Body of pancreas (tissue), 4 donors: Measurements from ENCODE around the gene SRRT. TPM values are rescaled to one million over a fixed set of nuclear protein-coding genes. Genes with fewer than 3 reads are reported as not detected.
"Not testable (repeated sequence)": the region's sequence is repeated elsewhere in the genome, so short reads cannot be mapped to it uniquely, and the experiment has no call there.

Experiments
- ATAC-seq: fragments of 150-250 bp; one replicate; pipeline ENCODE4 v1.9.1; 2016
- DNase-seq, 4 donors: peaks; one replicate each; pipeline ENCODE4 v3.0.0-alpha.2; 2019
- H3K27ac ChIP-seq, 4 donors: fragments of 200-600 bp; sonication (generic); 1 replicate in 3 of 4; 2 replicates in 1 of 4; pipeline versions ENCODE4 v1.5.1 to v1.6.1; 2016 to 2019; ENCODE audit warnings: mild to moderate bottlenecking in 1 of 4, mixed read lengths in 1 of 4, moderate library complexity in 1 of 4
- H3K27me3 ChIP-seq, 2 donors: fragments of 200-600 bp; sonication (generic); one replicate each; pipeline ENCODE4 v1.6.0; 2016; ENCODE audit warnings: mild to moderate bottlenecking in 1 of 2
- H3K36me3 ChIP-seq, 2 donors: fragments of 200-600 bp; sonication (generic); replicated peaks in 1 of 2; 2 replicates each; pipeline ENCODE4 v1.5.1; 2016; ENCODE audit warnings: low read depth in 2 of 2; ENCODE audit not compliant: insufficient read depth in 1 of 2
- H3K4me1 ChIP-seq: fragments of 200-600 bp; sonication (generic); one replicate; pipeline ENCODE4 v1.6.0; 2016
- H3K4me3 ChIP-seq, 2 donors: fragments of 200-600 bp; sonication (generic); 1 replicate in 1 of 2; 2 replicates in 1 of 2; pipeline ENCODE4 v1.5.1; 2016 to 2019
- H3K9me3 ChIP-seq, 3 donors: fragments of 200-600 bp; sonication (generic); 1 replicate in 2 of 3; 2 replicates in 1 of 3; pipeline ENCODE4 v1.5.1; 2016
- CTCF ChIP-seq, 7 experiments: fragments of 450-650 bp in 4 of 7; fragments of 200-600 bp in 3 of 7; sonication (generic) in 3 of 7; IDR thresholded peaks; one replicate each; pipeline ENCODE4 v1.5.1; 2016 to 2019; ENCODE audit warnings: antibody characterized with exemption in 7 of 7
- POLR2A ChIP-seq, 3 donors: fragments of 450-650 bp; IDR thresholded peaks; one replicate each; pipeline ENCODE4 v1.6.1; 2016; ENCODE audit warnings: antibody characterized with exemption in 3 of 3, mild to moderate bottlenecking in 2 of 3
- WGBS, 2 donors: methylation state at CpG; one replicate each; pipeline ENCODE4 v1.1.5; 2017; 5-methylcytosine and 5-hydroxymethylcytosine counted together
- intact Hi-C: fragments of 100-400 bp; cut with DNase I; formaldehyde crosslinking; loops from one replicate; pipeline ENCODE4 v1.15.1; 2023
- microRNA-seq, 2 donors: library from miRNA; unstranded; fragments of <30 nt; microRNA quantifications; one replicate each; pipeline ENCODE4, GENCODE V29; 2016; ENCODE audit warnings: borderline number of aligned reads in 2 of 2, borderline replicate concordance in 2 of 2
- small RNA-seq: library from RNA; depleted of rRNA; stranded (forward); fragments of <200 nt; gene quantifications from one replicate; pipeline ENCODE3, GENCODE V24; 2016
- total RNA-seq, 2 donors: library from RNA; depleted of rRNA; stranded (reverse); fragments of >200 nt; gene quantifications; one replicate each; pipeline ENCODE4 v1.1.0, GENCODE V29; 2016

Gene SRRT
- total RNA-seq, 2 donors from 2014 or later = 54.7 to 60.7 TPM

GRCh38 chr7:100929808-100930174 lies 54.9 kb downstream of the SRRT start:
- Histone ChIP-seq H3K27ac (no peak overlapping the region), H3K27me3 (no peaks in the 10 kb centered on the region), H3K9me3 (no peaks in the 10 kb centered on the region), H3K4me3 (no peak overlapping the region), H3K4me1 (no peaks in the 10 kb centered on the region), H3K36me3 (no peaks in the 10 kb centered on the region)
- DNase-seq = no peak
- intact Hi-C loops = no loop called here
- no peak for ATAC-seq
- 77 to 87% methylated on average over 1 of the region's 1 CpG for WGBS, 2 donors
- TF ChIP-seq POLR2A (IDR thresholded peaks at IDR 0.05) (no peak), CTCF (IDR thresholded peaks at IDR 0.05) (no peak)

GRCh38 chr7:100933734-100934133 lies 58.8 kb downstream of the SRRT start:
- Histone ChIP-seq H3K9me3 (no peaks in the 10 kb centered on the region), H3K4me3 (no peak overlapping the region), H3K27ac (no peak overlapping the region), H3K27me3 (no peaks in the 10 kb centered on the region), H3K36me3 (no peaks in the 10 kb centered on the region), H3K4me1 (no peaks in the 10 kb centered on the region)
- DNase-seq (no peak), ATAC-seq (no peak)
- whole genome bisulfite sequencing, 2 donors = 41 to 55% methylated on average over 2 to 4 of the region's 4 CpGs
- intact Hi-C loops = no loop called here
- TF ChIP-seq CTCF (IDR thresholded peaks at IDR 0.05) = no peak
- no peak for TF ChIP-seq POLR2A (IDR thresholded peaks at IDR 0.05)

GRCh38 chr7:100935381-100935780 lies 60.5 kb downstream of the SRRT start:
- H3K4me3 ChIP-seq, DNase-seq, intact Hi-C loops, ATAC-seq, H3K27me3 ChIP-seq, H3K36me3 ChIP-seq, H3K4me1 ChIP-seq, H3K27ac ChIP-seq, H3K9me3 ChIP-seq: not testable (repeated sequence)
- WGBS, 2 donors = 64 to 67% methylated on average over 2 of the region's 2 CpGs

GRCh38 chr7:100936167-100936566 lies 61.3 kb downstream of the SRRT start:
- H3K36me3 ChIP-seq, H3K27me3 ChIP-seq, H3K27ac ChIP-seq, H3K4me1 ChIP-seq, intact Hi-C loops, DNase-seq, ATAC-seq, H3K4me3 ChIP-seq, H3K9me3 ChIP-seq: not testable (repeated sequence)
- 75 to 86% methylated on average over 7 of the region's 7 CpGs for WGBS, 2 donors

Small RNA genes within 50 kb of the gene (microRNA-seq; reads per million reads assigned to microRNA genes)
- 0 to 0.47 reads per million in 2 donors for gene MIR6875

Small RNA genes within 50 kb of the gene (small RNA-seq; reads per million reads assigned to genes)
- gene RN7SL549P (not detected), gene RPS29P15 (not detected)

Other genes with a start within 250 kb of the SRRT start
- gene TFR2, start 233.6 kb upstream of the SRRT start, total RNA-seq = under 1 TPM in 1 of 2 donors, not detected in 1; 0.26 TPM
- gene ACTL6B, start 218.7 kb upstream of the SRRT start, total RNA-seq = under 1 TPM in 1 of 2 donors, not detected in 1; 0.52 TPM
- 100 to 1,000 TPM; 106 to 123 TPM for gene GNB2, start 201.4 kb upstream of the SRRT start, total RNA-seq
- 10 to 100 TPM; 25.2 to 49.4 TPM for gene GIGYF1, start 180.9 kb upstream of the SRRT start, total RNA-seq
- 10 to 100 TPM; 17.1 to 20.8 TPM for gene POP7, start 169.0 kb upstream of the SRRT start, total RNA-seq
- gene EPO, start 154.6 kb upstream of the SRRT start, total RNA-seq = 1 to 10 TPM; 1.3 to 2.6 TPM
- gene ZAN, start 141.5 kb upstream of the SRRT start, total RNA-seq = not detected
- 10 to 100 TPM; 33.6 to 46.4 TPM for gene EPHB4, start 47.6 kb upstream of the SRRT start, total RNA-seq
- gene SLC12A9, start 22.4 kb upstream of the SRRT start, total RNA-seq = 10 to 100 TPM; 12.7 to 38.9 TPM
- gene TRIP6, start 7.7 kb upstream of the SRRT start, total RNA-seq = 10 to 100 TPM; 34.9 to 43.6 TPM
- 1 to 10 TPM; 6.2 to 7.9 TPM for gene UFSP1, start 14.6 kb downstream of the SRRT start, total RNA-seq
- 1 to 10 TPM; 6.2 to 7.3 TPM for gene ACHE, start 20.8 kb downstream of the SRRT start, total RNA-seq
- gene MUC3A, start 74.4 kb downstream of the SRRT start, total RNA-seq = 1 to 10 TPM in 1 of 2 donors, under 1 TPM in 1; 0.52 to 3.0 TPM
- not detected for gene MUC12, start 94.5 kb downstream of the SRRT start, total RNA-seq
- under 1 TPM in 1 of 2 donors, not detected in 1; 0.78 TPM for gene MUC17, start 145.0 kb downstream of the SRRT start, total RNA-seq
- 10 to 100 TPM; 13.5 to 19.4 TPM for gene TRIM56, start 210.4 kb downstream of the SRRT start, total RNA-seq